ENCODE results near the gene RELN.
"Not testable (repeated sequence)": the region's sequence is repeated elsewhere in the genome, so short reads cannot be mapped to it uniquely, and the experiment has no call there.

The RELN gene

GRCh38 chr7:103796327-103796962 lies 193.0 kb downstream of the RELN start:
- no peaks in the 10 kb centered on the region for H3K9me3 ChIP-seq (ENCODE audit: control insufficient read depth, low read depth, low read length)
- no peak overlapping the region for H3K27ac ChIP-seq (ENCODE audit: low read length)
- H3K4me3 ChIP-seq (ENCODE audit: low read length), result no peak overlapping the region
- no peaks in the 10 kb centered on the region for H3K4me1 ChIP-seq (ENCODE audit: control insufficient read depth, low read depth, low read length)
- no peaks in the 10 kb centered on the region for H3K27me3 ChIP-seq (ENCODE audit: control insufficient read depth, insufficient read depth, low read length)
- H3K9ac ChIP-seq (ENCODE audit: low read length), result no peak overlapping the region
- no peaks in the 10 kb centered on the region for H3K36me3 ChIP-seq (ENCODE audit: control insufficient read depth, low read depth, low read length)

- Histone ChIP-seq H3K9me3 (ENCODE audit: control insufficient read depth, low read depth, low read length) (no peaks in the 10 kb centered on the region), H3K36me3 (ENCODE audit: control insufficient read depth, low read depth, low read length) (no peaks in the 10 kb centered on the region), H3K27me3 (ENCODE audit: control insufficient read depth, insufficient read depth, low read length) (no peaks in the 10 kb centered on the region), H3K4me3 (ENCODE audit: low read length) (no peak overlapping the region), H3K4me1 (ENCODE audit: control insufficient read depth, low read depth, low read length) (no peaks in the 10 kb centered on the region), H3K27ac (ENCODE audit: low read length) (no peak overlapping the region), H3K9ac (ENCODE audit: low read length) (no peak overlapping the region)
These were observed 193.7 kb downstream of the RELN start for GRCh38 chr7:103795787-103796186.

- Histone ChIP-seq H3K4me3 (ENCODE audit: low read length) (no peak overlapping the region), H3K9me3 (ENCODE audit: control insufficient read depth, low read depth, low read length) (no peaks in the 10 kb centered on the region), H3K36me3 (ENCODE audit: control insufficient read depth, low read depth, low read length) (no peaks in the 10 kb centered on the region), H3K27ac (ENCODE audit: low read length) (no peak overlapping the region), H3K27me3 (ENCODE audit: control insufficient read depth, insufficient read depth, low read length) (no peaks in the 10 kb centered on the region), H3K9ac (ENCODE audit: low read length) (no peak overlapping the region), H3K4me1 (ENCODE audit: control insufficient read depth, low read depth, low read length) (no peaks in the 10 kb centered on the region)
These were observed 194.4 kb downstream of the RELN start for GRCh38 chr7:103795107-103795506.

- H3K4me3 ChIP-seq (ENCODE audit: low read length), result no peak overlapping the region
- no peak overlapping the region for H3K27ac ChIP-seq (ENCODE audit: low read length)
- no peaks in the 10 kb centered on the region for H3K9me3 ChIP-seq (ENCODE audit: control insufficient read depth, low read depth, low read length)
- no peaks in the 10 kb centered on the region for H3K27me3 ChIP-seq (ENCODE audit: control insufficient read depth, insufficient read depth, low read length)
- no peak overlapping the region for H3K9ac ChIP-seq (ENCODE audit: low read length)
- H3K4me1 ChIP-seq (ENCODE audit: control insufficient read depth, low read depth, low read length), result no peaks in the 10 kb centered on the region
- no peaks in the 10 kb centered on the region for H3K36me3 ChIP-seq (ENCODE audit: control insufficient read depth, low read depth, low read length)
These were observed 195.0 kb downstream of the RELN start for GRCh38 chr7:103794424-103794823.

GRCh38 chr7:103793614-103794013 lies 195.8 kb downstream of the RELN start:
- Histone ChIP-seq H3K36me3 (ENCODE audit: control insufficient read depth, low read depth, low read length) (no peaks in the 10 kb centered on the region), H3K9me3 (ENCODE audit: control insufficient read depth, low read depth, low read length) (no peaks in the 10 kb centered on the region), H3K27ac (ENCODE audit: low read length) (no peak overlapping the region), H3K4me1 (ENCODE audit: control insufficient read depth, low read depth, low read length) (no peaks in the 10 kb centered on the region), H3K4me3 (ENCODE audit: low read length) (no peak overlapping the region), H3K27me3 (ENCODE audit: control insufficient read depth, insufficient read depth, low read length) (no peaks in the 10 kb centered on the region), H3K9ac (ENCODE audit: low read length) (no peak overlapping the region)

- no peak overlapping the region for H3K9ac ChIP-seq (ENCODE audit: low read length)
- no peaks in the 10 kb centered on the region for H3K36me3 ChIP-seq (ENCODE audit: control insufficient read depth, low read depth, low read length)
- H3K4me3 ChIP-seq (ENCODE audit: low read length), result no peak overlapping the region
- no peaks in the 10 kb centered on the region for H3K9me3 ChIP-seq (ENCODE audit: control insufficient read depth, low read depth, low read length)
- no peaks in the 10 kb centered on the region for H3K4me1 ChIP-seq (ENCODE audit: control insufficient read depth, low read depth, low read length)
- H3K27ac ChIP-seq (ENCODE audit: low read length), result no peak overlapping the region
- no peaks in the 10 kb centered on the region for H3K27me3 ChIP-seq (ENCODE audit: control insufficient read depth, insufficient read depth, low read length)
These were observed 197.6 kb downstream of the RELN start for GRCh38 chr7:103791894-103792293.

- H3K36me3 ChIP-seq (ENCODE audit: control insufficient read depth, low read depth, low read length); H3K9ac ChIP-seq (ENCODE audit: low read length); H3K27ac ChIP-seq (ENCODE audit: low read length); H3K4me1 ChIP-seq (ENCODE audit: control insufficient read depth, low read depth, low read length); H3K9me3 ChIP-seq (ENCODE audit: control insufficient read depth, low read depth, low read length); H3K27me3 ChIP-seq (ENCODE audit: control insufficient read depth, insufficient read depth, low read length); H3K4me3 ChIP-seq (ENCODE audit: low read length): not testable (repeated sequence)
These were observed 202.4 kb downstream of the RELN start for GRCh38 chr7:103787041-103787440.

GRCh38 chr7:103784646-103785286 lies 204.7 kb downstream of the RELN start:
- no peaks in the 10 kb centered on the region for H3K27me3 ChIP-seq (ENCODE audit: control insufficient read depth, insufficient read depth, low read length)
- no peak overlapping the region for H3K9ac ChIP-seq (ENCODE audit: low read length)
- no peaks in the 10 kb centered on the region for H3K4me1 ChIP-seq (ENCODE audit: control insufficient read depth, low read depth, low read length)
- H3K9me3 ChIP-seq (ENCODE audit: control insufficient read depth, low read depth, low read length), result no peaks in the 10 kb centered on the region
- H3K4me3 ChIP-seq (ENCODE audit: low read length), result no peak overlapping the region
- H3K36me3 ChIP-seq (ENCODE audit: control insufficient read depth, low read depth, low read length), result no peaks in the 10 kb centered on the region
- no peak overlapping the region for H3K27ac ChIP-seq (ENCODE audit: low read length)

- H3K36me3 ChIP-seq (ENCODE audit: control insufficient read depth, low read depth, low read length), result no peaks in the 10 kb centered on the region
- H3K4me3 ChIP-seq (ENCODE audit: low read length), result no peak overlapping the region
- H3K9ac ChIP-seq (ENCODE audit: low read length), result no peak overlapping the region
- no peaks in the 10 kb centered on the region for H3K9me3 ChIP-seq (ENCODE audit: control insufficient read depth, low read depth, low read length)
- no peaks in the 10 kb centered on the region for H3K27me3 ChIP-seq (ENCODE audit: control insufficient read depth, insufficient read depth, low read length)
- H3K27ac ChIP-seq (ENCODE audit: low read length), result no peak overlapping the region
- no peaks in the 10 kb centered on the region for H3K4me1 ChIP-seq (ENCODE audit: control insufficient read depth, low read depth, low read length)
These were observed 208.0 kb downstream of the RELN start for GRCh38 chr7:103781409-103781808.

- H3K4me3 ChIP-seq (ENCODE audit: low read length); H3K4me1 ChIP-seq (ENCODE audit: control insufficient read depth, low read depth, low read length); H3K27ac ChIP-seq (ENCODE audit: low read length); H3K27me3 ChIP-seq (ENCODE audit: control insufficient read depth, insufficient read depth, low read length); H3K9ac ChIP-seq (ENCODE audit: low read length); H3K36me3 ChIP-seq (ENCODE audit: control insufficient read depth, low read depth, low read length); H3K9me3 ChIP-seq (ENCODE audit: control insufficient read depth, low read depth, low read length): not testable (repeated sequence)
These were observed 208.9 kb downstream of the RELN start for GRCh38 chr7:103780561-103780960.

- no peaks in the 10 kb centered on the region for H3K9me3 ChIP-seq (ENCODE audit: control insufficient read depth, low read depth, low read length)
- H3K4me1 ChIP-seq (ENCODE audit: control insufficient read depth, low read depth, low read length), result no peaks in the 10 kb centered on the region
- no peaks in the 10 kb centered on the region for H3K36me3 ChIP-seq (ENCODE audit: control insufficient read depth, low read depth, low read length)
- no peak overlapping the region for H3K9ac ChIP-seq (ENCODE audit: low read length)
- H3K27me3 ChIP-seq (ENCODE audit: control insufficient read depth, insufficient read depth, low read length), result no peaks in the 10 kb centered on the region
- H3K4me3 ChIP-seq (ENCODE audit: low read length), result no peak overlapping the region
- no peak overlapping the region for H3K27ac ChIP-seq (ENCODE audit: low read length)
These were observed 212.0 kb downstream of the RELN start for GRCh38 chr7:103777440-103777839.

- Histone ChIP-seq H3K9me3 (ENCODE audit: control insufficient read depth, low read depth, low read length) (no peaks in the 10 kb centered on the region), H3K9ac (ENCODE audit: low read length) (no peak overlapping the region), H3K36me3 (ENCODE audit: control insufficient read depth, low read depth, low read length) (no peaks in the 10 kb centered on the region), H3K4me1 (ENCODE audit: control insufficient read depth, low read depth, low read length) (no peaks in the 10 kb centered on the region), H3K4me3 (ENCODE audit: low read length) (no peak overlapping the region), H3K27ac (ENCODE audit: low read length) (no peak overlapping the region), H3K27me3 (ENCODE audit: control insufficient read depth, insufficient read depth, low read length) (no peaks in the 10 kb centered on the region)
These were observed 215.7 kb downstream of the RELN start for GRCh38 chr7:103773726-103774125.

Measured in iPS-18a (cell line).